Measurements from ENCODE around the gene PLXDC2.

Gene PLXDC2

DNA sequence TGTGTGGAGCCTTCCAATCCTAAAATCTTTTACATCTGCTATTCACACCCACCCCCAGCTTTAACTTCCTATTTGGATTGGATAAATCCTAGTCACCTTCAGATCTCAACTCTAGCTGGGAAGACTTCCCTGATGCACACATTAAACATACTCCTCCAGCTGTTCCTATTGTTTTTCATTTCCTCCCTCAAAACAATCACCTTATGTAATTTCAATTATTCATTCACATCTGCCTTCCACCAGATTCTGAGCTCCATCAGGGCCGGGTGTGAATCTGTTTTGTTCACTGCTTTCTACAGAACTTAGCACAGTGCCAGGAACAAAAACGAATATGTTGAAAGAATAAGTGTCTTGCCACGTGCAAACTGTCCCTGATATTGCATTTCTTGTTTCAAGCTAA is 497.4 kb downstream of the PLXDC2 start (continued):
- TF ChIP-seq, protein P1, sequence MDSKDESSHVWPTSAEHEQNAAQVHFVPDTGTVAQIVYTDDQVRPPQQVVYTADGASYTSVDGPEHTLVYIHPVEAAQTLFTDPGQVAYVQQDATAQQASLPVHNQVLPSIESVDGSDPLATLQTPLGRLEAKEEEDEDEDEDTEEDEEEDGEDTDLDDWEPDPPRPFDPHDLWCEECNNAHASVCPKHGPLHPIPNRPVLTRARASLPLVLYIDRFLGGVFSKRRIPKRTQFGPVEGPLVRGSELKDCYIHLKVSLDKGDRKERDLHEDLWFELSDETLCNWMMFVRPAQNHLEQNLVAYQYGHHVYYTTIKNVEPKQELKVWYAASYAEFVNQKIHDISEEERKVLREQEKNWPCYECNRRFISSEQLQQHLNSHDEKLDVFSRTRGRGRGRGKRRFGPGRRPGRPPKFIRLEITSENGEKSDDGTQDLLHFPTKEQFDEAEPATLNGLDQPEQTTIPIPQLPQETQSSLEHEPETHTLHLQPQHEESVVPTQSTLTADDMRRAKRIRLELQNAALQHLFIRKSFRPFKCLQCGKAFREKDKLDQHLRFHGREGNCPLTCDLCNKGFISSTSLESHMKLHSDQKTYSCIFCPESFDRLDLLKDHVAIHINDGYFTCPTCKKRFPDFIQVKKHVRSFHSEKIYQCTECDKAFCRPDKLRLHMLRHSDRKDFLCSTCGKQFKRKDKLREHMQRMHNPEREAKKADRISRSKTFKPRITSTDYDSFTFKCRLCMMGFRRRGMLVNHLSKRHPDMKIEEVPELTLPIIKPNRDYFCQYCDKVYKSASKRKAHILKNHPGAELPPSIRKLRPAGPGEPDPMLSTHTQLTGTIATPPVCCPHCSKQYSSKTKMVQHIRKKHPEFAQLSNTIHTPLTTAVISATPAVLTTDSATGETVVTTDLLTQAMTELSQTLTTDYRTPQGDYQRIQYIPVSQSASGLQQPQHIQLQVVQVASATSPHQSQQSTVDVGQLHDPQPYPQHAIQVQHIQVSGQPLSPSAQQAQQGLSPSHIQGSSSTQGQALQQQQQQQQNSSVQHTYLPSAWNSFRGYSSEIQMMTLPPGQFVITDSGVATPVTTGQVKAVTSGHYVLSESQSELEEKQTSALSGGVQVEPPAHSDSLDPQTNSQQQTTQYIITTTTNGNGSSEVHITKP (tag by site-specific recombination; IDR thresholded peaks at IDR 0.05): no peak
- TF ChIP-seq ZNF24 (tag by site-specific recombination; IDR thresholded peaks at IDR 0.05): no peak

GRCh38 chr10:20314431-20314830 is 498.2 kb downstream of the PLXDC2 start:
- H3K9me3 ChIP-seq (ENCODE audit: control insufficient read depth, insufficient read depth, low read depth, low read length): no peaks in the 10 kb centered on the region
- ChIA-PET POLR2A (no interaction called here), CTCF (no interaction called here)
- H3K4me1 ChIP-seq (ENCODE audit: control insufficient read depth, insufficient read depth, low read length): no peaks in the 10 kb centered on the region
- H3K4me3 ChIP-seq (ENCODE audit: low read depth, low read length): no peak overlapping the region
- no peak overlapping the region for H3K27ac ChIP-seq (ENCODE audit: extremely low read depth, low read depth, low read length)
- no peak for TF ChIP-seq ZNF585B (tag by site-specific recombination; IDR thresholded peaks at IDR 0.05)
- no peak for TF ChIP-seq ZNF350 (tag by site-specific recombination; IDR thresholded peaks at IDR 0.05)
- TF ChIP-seq ZBTB7A (tag by site-specific recombination; IDR thresholded peaks at IDR 0.05; ENCODE audit: low read depth): no peak
- TF ChIP-seq ZNF529 (tag by site-specific recombination; IDR thresholded peaks at IDR 0.05; ENCODE audit: insufficient replicate concordance): no peak
- TF ChIP-seq ZNF10 (tag by site-specific recombination; IDR thresholded peaks at IDR 0.05): no peak
- TF ChIP-seq ZSCAN30 (tag by site-specific recombination; IDR thresholded peaks at IDR 0.05): no peak
- no peaks in the 10 kb centered on the region for H3K36me3 ChIP-seq (ENCODE audit: control insufficient read depth in 2 of 2, insufficient read depth in 1 of 2, low read length in 2 of 2)

GRCh38 chr10:20327954-20328353 is 511.7 kb downstream of the PLXDC2 start:
- ChIA-PET POLR2A (no interaction called here), CTCF (interaction anchor here (0.6 to 0.7 kb wide), 2 partner anchors 174 to 512 kb away, joined by 3 read pairs; no protein-coding TSS in a partner anchor)
- H3K4me3 ChIP-seq (ENCODE audit: low read depth, low read length): no peak overlapping the region
- TF ChIP-seq ZNF398 (tag by site-specific recombination; IDR thresholded peaks at IDR 0.05): no peak
- TF ChIP-seq ZNF302 (tag by site-specific recombination; IDR thresholded peaks at IDR 0.05; ENCODE audit: low read depth): no peak
- no peak for TF ChIP-seq ZNF629 (tag by site-specific recombination; IDR thresholded peaks at IDR 0.05)
- TF ChIP-seq GLI2 (tag by site-specific recombination; IDR thresholded peaks at IDR 0.05; ENCODE audit: borderline replicate concordance, low read depth): no peak
- TF ChIP-seq ZSCAN23 (tag by site-specific recombination; IDR thresholded peaks at IDR 0.05): no peak
- TF ChIP-seq ZNF561 (tag by site-specific recombination; IDR thresholded peaks at IDR 0.05; ENCODE audit: borderline replicate concordance): no peak
- TF ChIP-seq, protein P2, sequence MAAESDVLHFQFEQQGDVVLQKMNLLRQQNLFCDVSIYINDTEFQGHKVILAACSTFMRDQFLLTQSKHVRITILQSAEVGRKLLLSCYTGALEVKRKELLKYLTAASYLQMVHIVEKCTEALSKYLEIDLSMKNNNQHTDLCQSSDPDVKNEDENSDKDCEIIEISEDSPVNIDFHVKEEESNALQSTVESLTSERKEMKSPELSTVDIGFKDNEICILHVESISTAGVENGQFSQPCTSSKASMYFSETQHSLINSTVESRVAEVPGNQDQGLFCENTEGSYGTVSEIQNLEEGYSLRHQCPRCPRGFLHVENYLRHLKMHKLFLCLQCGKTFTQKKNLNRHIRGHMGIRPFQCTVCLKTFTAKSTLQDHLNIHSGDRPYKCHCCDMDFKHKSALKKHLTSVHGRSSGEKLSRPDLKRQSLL (tag by site-specific recombination; IDR thresholded peaks at IDR 0.05): no peak
- no peak for TF ChIP-seq ZNF37A (tag by site-specific recombination; IDR thresholded peaks at IDR 0.05)
- no peak for TF ChIP-seq ZNF391 (tag by site-specific recombination; IDR thresholded peaks at IDR 0.05; ENCODE audit: borderline replicate concordance, low read depth)
- H3K36me3 ChIP-seq (ENCODE audit: control insufficient read depth in 2 of 2, insufficient read depth in 1 of 2, low read length in 2 of 2): no peaks in the 10 kb centered on the region
- no peaks in the 10 kb centered on the region for H3K9me3 ChIP-seq (ENCODE audit: control insufficient read depth, insufficient read depth, low read depth, low read length)
- H3K4me1 ChIP-seq (ENCODE audit: control insufficient read depth, insufficient read depth, low read length): no peaks in the 10 kb centered on the region
- H3K27ac ChIP-seq (ENCODE audit: extremely low read depth, low read depth, low read length): no peak overlapping the region
